GM12878 (cell line): ENCODE data around the gene NODAL. TPM values are rescaled to one million over a fixed set of nuclear protein-coding genes. Genes with fewer than 3 reads are reported as not detected.

Experiments used
- ATAC-seq: fragments of 200-7000 bp; cut with Tn5 transposase; 3 replicates; pipeline ENCODE4 v1.9.1; 2020; ENCODE audit warnings: mild to moderate bottlenecking, moderate library complexity
- BruUV-seq: library from RNA; stranded (reverse); fragments of 400-500 nt; replicated peaks from 2 replicates; lab custom pipeline; 2021; lab: Mats Ljungman, UMichigan
- CTCF ChIA-PET: fragments of 300-600 bp; sonication (Branson Sonifier 250); formaldehyde crosslinking; extraction: SDS; loops from one replicate; lab custom pipeline; 2021; ENCODE audit warnings: inconsistent platforms; lab: Yijun Ruan, JAX
- POLR2A ChIA-PET: fragments of 350-600 bp; formaldehyde crosslinking; extraction: SDS; loops from one replicate; lab custom pipeline; 2021; ENCODE audit warnings: inconsistent platforms; lab: Charles Lee
- RAD21 ChIA-PET: fragments of 300-600 bp; sonication (Branson Sonifier 250); formaldehyde crosslinking; loops from one replicate; lab custom pipeline; 2023; ENCODE audit warnings: antibody characterized with exemption; ENCODE audit not compliant: unreplicated experiment; lab: Charles Lee
- SMC1A ChIA-PET: fragments of 300-600 bp; sonication (Branson Sonifier 250); formaldehyde crosslinking; loops from one replicate; lab custom pipeline; 2023; ENCODE audit not compliant: unreplicated experiment, uncharacterized antibody; lab: Charles Lee
- DNase-seq: peaks from one replicate; pipeline ENCODE4 v3.0.0-alpha.2; 2011; ENCODE audit warnings: low read depth, low spot score
- FAIRE-seq: peaks from 3 replicates; lab custom pipeline; 2011; peaks lifted over from hg19 to GRCh38; lab: Jason Lieb, UNC
- H2AFZ ChIP-seq: 2 replicates; pipeline ENCODE4 v1.6.0; 2011; ENCODE audit warnings: low read depth, low read length, control low read depth; ENCODE audit not compliant: control insufficient read depth
- H3K27ac ChIP-seq: 2 replicates; pipeline ENCODE4 v1.5.1; 2011; ENCODE audit warnings: control low read depth; ENCODE audit not compliant: control insufficient read depth, insufficient read depth
- H3K27me3 ChIP-seq, 2 experiments: replicated peaks in 1 of 2; 2 replicates each; pipeline versions ENCODE4 v1.6.0 to v1.6.1; 2011; ENCODE audit warnings: low read length in 1 of 2; ENCODE audit not compliant: control insufficient read depth in 2 of 2, insufficient read depth in 2 of 2
- H3K36me3 ChIP-seq, 2 experiments: 2 replicates each; pipeline ENCODE4 v1.5.1; 2011; ENCODE audit warnings: low read length in 1 of 2; ENCODE audit not compliant: control insufficient read depth in 2 of 2, insufficient read depth in 2 of 2
- H3K4me1 ChIP-seq: 2 replicates; pipeline ENCODE4 v1.6.1; 2011; ENCODE audit warnings: mild to moderate bottlenecking, low read length, moderate library complexity, mixed read lengths; ENCODE audit not compliant: control insufficient read depth, insufficient read depth
- H3K4me2 ChIP-seq: 2 replicates; pipeline ENCODE4 v1.6.0; 2011; ENCODE audit warnings: control low read depth; ENCODE audit not compliant: control insufficient read depth, insufficient read depth
- H3K4me3 ChIP-seq: fragments of 200-600 bp; sonication (generic); 2 replicates; pipeline ENCODE4 v1.5.1; 2016
- H3K79me2 ChIP-seq: 2 replicates; pipeline ENCODE4 v1.6.0; 2011; ENCODE audit warnings: low read length; ENCODE audit not compliant: control insufficient read depth, insufficient read depth
- H3K9ac ChIP-seq: 2 replicates; pipeline ENCODE4 v1.8.0; 2011; ENCODE audit warnings: low read length, control low read depth, mixed read lengths; ENCODE audit not compliant: control insufficient read depth, insufficient read depth
- H3K9me3 ChIP-seq: replicated peaks from 3 replicates; pipeline ENCODE4 v1.5.1; 2011; ENCODE audit warnings: mild to moderate bottlenecking, low read length; ENCODE audit not compliant: control insufficient read depth, insufficient read depth
- H4K20me1 ChIP-seq: 2 replicates; pipeline ENCODE4 v1.6.0; 2011; ENCODE audit not compliant: control insufficient read depth, insufficient read depth
- BACH1 ChIP-seq: fragments of 450-650 bp; IDR thresholded peaks from 2 replicates; pipeline ENCODE4 v1.6.1; 2017; ENCODE audit warnings: mild to moderate bottlenecking, borderline replicate concordance
- CREM ChIP-seq: IDR thresholded peaks from 2 replicates; pipeline ENCODE4 v1.6.1; 2014; ENCODE audit warnings: antibody characterized with exemption, low read depth
- ESRRA ChIP-seq: IDR thresholded peaks from 2 replicates; pipeline ENCODE4 v1.6.1; 2012; ENCODE audit warnings: mild to moderate bottlenecking, low read length, improper control_type of control experiment
- ETV6 ChIP-seq, 2 experiments: fragments of 450-650 bp in 1 of 2; IDR thresholded peaks in 1 of 2; conservative IDR thresholded peaks in 1 of 2; 2 replicates each; pipeline ENCODE4 v1.6.1; 2014; ENCODE audit warnings: antibody characterized with exemption in 1 of 2, borderline replicate concordance in 1 of 2, low read depth in 1 of 2, mild to moderate bottlenecking in 1 of 2, moderate library complexity in 1 of 2
- FOXM1 ChIP-seq: IDR thresholded peaks from 2 replicates; pipeline ENCODE4 v1.6.1; 2012; ENCODE audit warnings: low read depth, mild to moderate bottlenecking, inconsistent platforms, low read length, moderate library complexity
- NFIC ChIP-seq: IDR thresholded peaks from 2 replicates; pipeline ENCODE4 v1.6.1; 2012; ENCODE audit warnings: low read depth, mild to moderate bottlenecking, inconsistent platforms, low read length, moderate library complexity
- NFYA ChIP-seq: IDR thresholded peaks from 2 replicates; pipeline ENCODE4 v1.6.1; 2011; ENCODE audit warnings: low read depth, mild to moderate bottlenecking, low read length, improper control_type of control experiment, borderline replicate concordance
- SPI1 ChIP-seq: IDR thresholded peaks from 2 replicates; pipeline ENCODE4 v1.6.1; 2011; ENCODE audit warnings: low read depth, mild to moderate bottlenecking, low read length, moderate library complexity, borderline replicate concordance; ENCODE audit not compliant: insufficient read depth
- SUZ12 ChIP-seq: fragments of 200-600 bp; sonication (generic); IDR thresholded peaks from one replicate; pipeline ENCODE4 v1.6.1; 2018; ENCODE audit warnings: antibody characterized with exemption, mild to moderate bottlenecking; ENCODE audit not compliant: unreplicated experiment
- TAF1 ChIP-seq: IDR thresholded peaks from 2 replicates; pipeline ENCODE4 v1.6.1; 2011; ENCODE audit warnings: mild to moderate bottlenecking, low read depth, low read length, borderline replicate concordance
- YY1 ChIP-seq: IDR thresholded peaks from 2 replicates; pipeline ENCODE4 v1.6.1; 2011; ENCODE audit warnings: low read depth, mild to moderate bottlenecking, low read length
- ZZZ3 ChIP-seq: IDR thresholded peaks from 2 replicates; pipeline ENCODE4 v1.6.1; 2011; ENCODE audit warnings: low read depth; ENCODE audit not compliant: control insufficient read depth, insufficient read length
- WGBS: methylation state at CpG from one replicate; pipeline ENCODE4 v1.1.6; 2016; ENCODE audit warnings: low lambda C conversion rate; ENCODE audit not compliant: insufficient replicate concordance, insufficient coverage; ENCODE audit errors: missing lambda C conversion rate; 5-methylcytosine and 5-hydroxymethylcytosine counted together
- in situ Hi-C: fragments of 300-500 bp; cut with MboI; formaldehyde crosslinking; loops from 9 replicates; pipeline ENCODE4 v1.14.3; 2018; ENCODE audit warnings: mixed read lengths
- intact Hi-C: fragments of 100-400 bp; cut with micrococcal nuclease; formaldehyde crosslinking; loops from one replicate; pipeline ENCODE4 v1.14.2; 2022; ENCODE audit not compliant: unreplicated experiment
- polyA plus RNA-seq, 11 experiments: library from polyadenylated mRNA; depleted of rRNA in 4 of 11; unstranded in 6 of 11; stranded (reverse) in 5 of 11; fragments of >200 nt; fragmentation: Nextera tagmentation in 4 of 11; fragmentation: Illumina TruSeq in 1 of 11; extraction: Ambion mirVana in 4 of 11; extraction: Trizol in 1 of 11; gene quantifications; 1 replicate in 1 of 11; 2 replicates in 10 of 11; pipeline versions ENCODE4 v1.2.1 to v1.2.3, GENCODE V29; 2011 to 2016; ENCODE audit warnings: inconsistent platforms in 2 of 11, missing spikeins in 2 of 11, low read depth in 1 of 11
- total RNA-seq, 4 experiments: library from RNA; depleted of rRNA in 3 of 4; stranded (reverse); fragments of >200 nt in 3 of 4; fragmentation: Illumina TruSeq in 1 of 4; extraction: Trizol in 1 of 4; gene quantifications; 2 replicates each; pipeline versions ENCODE4 v1.2.1 to v1.2.3, GENCODE V29; 2013 to 2021
- TF ChIP-seq, protein P1 (sequence below), 3 experiments: IDR thresholded peaks in 2 of 3; conservative IDR thresholded peaks in 1 of 3; 2 replicates each; pipeline ENCODE4 v1.5.1; 2011; ENCODE audit warnings: low read depth in 3 of 3, low read length in 3 of 3, mild to moderate bottlenecking in 3 of 3, control low read depth in 2 of 3, moderate library complexity in 2 of 3, inconsistent platforms in 1 of 3, mixed read lengths in 1 of 3; ENCODE audit not compliant: control insufficient read depth in 2 of 3, insufficient read depth in 1 of 3; ENCODE audit errors: extremely low read depth in 1 of 3
- TF ChIP-seq, protein P2 (sequence below): fragments of 450-650 bp; IDR thresholded peaks from 2 replicates; pipeline ENCODE4 v1.6.1; 2017; ENCODE audit warnings: low read depth, mild to moderate bottlenecking, moderate library complexity
- TF ChIP-seq, protein P3 (sequence below): IDR thresholded peaks from 2 replicates; pipeline ENCODE4 v1.6.1; 2012; ENCODE audit warnings: low read length, inconsistent platforms
- TF ChIP-seq, protein P4 (sequence below): IDR thresholded peaks from 2 replicates; pipeline ENCODE4 v1.6.1; 2011; ENCODE audit warnings: mild to moderate bottlenecking, low read depth, low read length, moderate library complexity; ENCODE audit not compliant: insufficient replicate concordance

Gene NODAL
- total and polyA plus RNA-seq, 10 of the 15 experiments (the other 5 are each of a cell fraction or from before 2014, with no cell fraction given): not detected

DNA sequence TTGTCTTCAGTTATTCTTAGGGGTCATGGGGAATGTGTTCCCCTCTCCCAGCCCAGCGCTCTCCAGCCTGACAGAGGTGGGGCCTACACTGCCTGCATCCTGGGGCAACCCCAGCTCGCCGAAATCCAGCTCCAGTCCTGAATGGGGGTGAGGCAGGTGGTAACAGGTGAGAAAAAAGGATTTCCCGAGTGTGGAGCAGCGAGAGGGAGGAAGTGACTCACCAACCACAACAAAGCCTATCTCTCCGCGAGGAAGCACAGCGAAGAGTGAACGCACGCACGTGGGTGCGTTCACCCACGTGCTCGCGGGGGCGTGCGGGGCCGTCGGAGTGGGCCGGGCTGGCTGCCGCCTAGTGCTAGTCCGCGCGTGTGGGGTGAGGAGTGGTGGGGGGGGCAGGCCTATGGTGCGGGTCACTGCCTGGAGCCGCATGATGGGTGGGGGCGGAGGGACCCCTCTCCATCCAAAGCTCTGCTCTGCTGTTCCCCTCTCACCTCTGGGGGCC lies 36.2 kb upstream of the NODAL start:
- in situ Hi-C loops (no loop called here), intact Hi-C loops (loop anchor here (2.0 kb wide), 1 partner anchor 17 kb away; no protein-coding TSS in a partner anchor)
- Histone ChIP-seq H3K27me3 (no peaks in the 10 kb centered on the region; a peak in 1 of 4 replicates), H3K4me3 (peak overlapping the region; percentile 78; the same call in 1 of the 2 replicates), H3K4me1 (peaks cover 50% of the 10 kb centered on the region), H3K27ac (no peak overlapping the region), H2AFZ (peak overlapping the region; percentile 71; the same call in 1 of the 2 replicates), H3K9ac (peak overlapping the region; percentile 81; the same call in 1 of the 2 replicates), H3K36me3 (no peaks in the 10 kb centered on the region; a peak in 1 of 4 replicates), H3K9me3 (no peaks in the 10 kb centered on the region), H3K4me2 (peak overlapping the region; percentile 64), H4K20me1 (no peaks in the 10 kb centered on the region), H3K79me2 (peaks cover 25% of the 10 kb centered on the region)
- ATAC-seq (peak; percentile 58), FAIRE-seq (peak; percentile 49), DNase-seq (no peak)
- SMC1A ChIA-PET: interaction anchor here (0.7 to 2.9 kb wide), 11 partner anchors 12 to 103 kb away, joined by 3 to 16 read pairs (median 3); no protein-coding TSS in a partner anchor
- BruUV-seq: no TSS peak
- CTCF ChIA-PET: interaction anchor here (1.0 to 3.2 kb wide), 8 partner anchors 11 to 114 kb away, joined by 3 to 25 read pairs (median 5); no protein-coding TSS in a partner anchor
- POLR2A ChIA-PET: interaction anchor here (0.6 to 7.7 kb wide), 2 partner anchors 17 to 21 kb away, joined by 5 to 38 read pairs; no protein-coding TSS in a partner anchor
- 7% methylated on average over 23 of the region's 27 CpGs for WGBS
- RAD21 ChIA-PET: interaction anchor here (1.0 to 2.7 kb wide), 8 partner anchors 13 to 256 kb away, joined by 3 to 27 read pairs (median 8); partner anchors contain the start of gene EIF4EBP2
- TF ChIP-seq CREM: peak; percentile 79; the same call in 1 of the 2 replicates
- no peak; the same call in 1 of the 2 replicates for TF ChIP-seq FOXM1
- no peak for TF ChIP-seq SUZ12
- peak; percentile 25; the same call in 1 of the 2 replicates for TF ChIP-seq BACH1
- no peak for TF ChIP-seq ESRRA
- TF ChIP-seq, protein P1, sequence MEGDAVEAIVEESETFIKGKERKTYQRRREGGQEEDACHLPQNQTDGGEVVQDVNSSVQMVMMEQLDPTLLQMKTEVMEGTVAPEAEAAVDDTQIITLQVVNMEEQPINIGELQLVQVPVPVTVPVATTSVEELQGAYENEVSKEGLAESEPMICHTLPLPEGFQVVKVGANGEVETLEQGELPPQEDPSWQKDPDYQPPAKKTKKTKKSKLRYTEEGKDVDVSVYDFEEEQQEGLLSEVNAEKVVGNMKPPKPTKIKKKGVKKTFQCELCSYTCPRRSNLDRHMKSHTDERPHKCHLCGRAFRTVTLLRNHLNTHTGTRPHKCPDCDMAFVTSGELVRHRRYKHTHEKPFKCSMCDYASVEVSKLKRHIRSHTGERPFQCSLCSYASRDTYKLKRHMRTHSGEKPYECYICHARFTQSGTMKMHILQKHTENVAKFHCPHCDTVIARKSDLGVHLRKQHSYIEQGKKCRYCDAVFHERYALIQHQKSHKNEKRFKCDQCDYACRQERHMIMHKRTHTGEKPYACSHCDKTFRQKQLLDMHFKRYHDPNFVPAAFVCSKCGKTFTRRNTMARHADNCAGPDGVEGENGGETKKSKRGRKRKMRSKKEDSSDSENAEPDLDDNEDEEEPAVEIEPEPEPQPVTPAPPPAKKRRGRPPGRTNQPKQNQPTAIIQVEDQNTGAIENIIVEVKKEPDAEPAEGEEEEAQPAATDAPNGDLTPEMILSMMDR (IDR thresholded peaks at IDR 0.05 in 2 of 3, conservative IDR thresholded peaks at IDR 0.05 in 1 of 3; ENCODE audit: control insufficient read depth in 2 of 3, extremely low read depth in 1 of 3, insufficient read depth in 1 of 3, low read depth in 3 of 3, low read length in 3 of 3): no peak
- TF ChIP-seq, protein P2, sequence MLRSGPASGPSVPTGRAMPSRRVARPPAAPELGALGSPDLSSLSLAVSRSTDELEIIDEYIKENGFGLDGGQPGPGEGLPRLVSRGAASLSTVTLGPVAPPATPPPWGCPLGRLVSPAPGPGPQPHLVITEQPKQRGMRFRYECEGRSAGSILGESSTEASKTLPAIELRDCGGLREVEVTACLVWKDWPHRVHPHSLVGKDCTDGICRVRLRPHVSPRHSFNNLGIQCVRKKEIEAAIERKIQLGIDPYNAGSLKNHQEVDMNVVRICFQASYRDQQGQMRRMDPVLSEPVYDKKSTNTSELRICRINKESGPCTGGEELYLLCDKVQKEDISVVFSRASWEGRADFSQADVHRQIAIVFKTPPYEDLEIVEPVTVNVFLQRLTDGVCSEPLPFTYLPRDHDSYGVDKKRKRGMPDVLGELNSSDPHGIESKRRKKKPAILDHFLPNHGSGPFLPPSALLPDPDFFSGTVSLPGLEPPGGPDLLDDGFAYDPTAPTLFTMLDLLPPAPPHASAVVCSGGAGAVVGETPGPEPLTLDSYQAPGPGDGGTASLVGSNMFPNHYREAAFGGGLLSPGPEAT: peak; percentile 80; the same call in 1 of the 2 replicates
- TF ChIP-seq NFIC: peak; percentile 58; the same call in 1 of the 2 replicates
- TF ChIP-seq, protein P3, sequence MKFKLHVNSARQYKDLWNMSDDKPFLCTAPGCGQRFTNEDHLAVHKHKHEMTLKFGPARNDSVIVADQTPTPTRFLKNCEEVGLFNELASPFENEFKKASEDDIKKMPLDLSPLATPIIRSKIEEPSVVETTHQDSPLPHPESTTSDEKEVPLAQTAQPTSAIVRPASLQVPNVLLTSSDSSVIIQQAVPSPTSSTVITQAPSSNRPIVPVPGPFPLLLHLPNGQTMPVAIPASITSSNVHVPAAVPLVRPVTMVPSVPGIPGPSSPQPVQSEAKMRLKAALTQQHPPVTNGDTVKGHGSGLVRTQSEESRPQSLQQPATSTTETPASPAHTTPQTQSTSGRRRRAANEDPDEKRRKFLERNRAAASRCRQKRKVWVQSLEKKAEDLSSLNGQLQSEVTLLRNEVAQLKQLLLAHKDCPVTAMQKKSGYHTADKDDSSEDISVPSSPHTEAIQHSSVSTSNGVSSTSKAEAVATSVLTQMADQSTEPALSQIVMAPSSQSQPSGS: no peak
- TF ChIP-seq YY1: no peak
- TF ChIP-seq ZZZ3: no peak
- TF ChIP-seq ETV6 (conservative IDR thresholded peaks at IDR 0.05 in 1 of 2, IDR thresholded peaks at IDR 0.05 in 1 of 2; ENCODE audit: borderline replicate concordance in 1 of 2, low read depth in 1 of 2): peak in 1 of 2 experiments; percentile 74; a peak in 1 of 4 replicates
- TF ChIP-seq TAF1: no peak
- TF ChIP-seq NFYA: no peak
- TF ChIP-seq SPI1: peak; percentile 67
- TF ChIP-seq, protein P4, sequence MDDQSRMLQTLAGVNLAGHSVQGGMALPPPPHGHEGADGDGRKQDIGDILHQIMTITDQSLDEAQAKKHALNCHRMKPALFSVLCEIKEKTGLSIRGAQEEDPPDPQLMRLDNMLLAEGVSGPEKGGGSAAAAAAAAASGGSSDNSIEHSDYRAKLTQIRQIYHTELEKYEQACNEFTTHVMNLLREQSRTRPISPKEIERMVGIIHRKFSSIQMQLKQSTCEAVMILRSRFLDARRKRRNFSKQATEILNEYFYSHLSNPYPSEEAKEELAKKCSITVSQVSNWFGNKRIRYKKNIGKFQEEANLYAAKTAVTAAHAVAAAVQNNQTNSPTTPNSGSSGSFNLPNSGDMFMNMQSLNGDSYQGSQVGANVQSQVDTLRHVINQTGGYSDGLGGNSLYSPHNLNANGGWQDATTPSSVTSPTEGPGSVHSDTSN: no peak
